HFF-Myc (cell line): ENCODE data around the gene GRAMD1B.
A peak's percentile ranks its signal among the peaks of the same experiment; 100 is the strongest.

ENCODE experiments used
- DNase-seq: peaks from one replicate; pipeline ENCODE4 v3.0.0-alpha.2; 2011; ENCODE audit warnings: low read depth; ENCODE audit errors: extremely low read depth
- H3K4me3 ChIP-seq: replicated peaks from 2 replicates; pipeline ENCODE4 v1.5.1; 2011; ENCODE audit warnings: low read depth, mild to moderate bottlenecking, control low read depth, low read length
- TF ChIP-seq, protein P1 (sequence below): IDR thresholded peaks from 2 replicates; pipeline ENCODE4 v1.5.1; 2012; ENCODE audit warnings: mild to moderate bottlenecking, low read depth, low read length, control low read depth; ENCODE audit errors: missing control alignments

Gene GRAMD1B

DNA sequence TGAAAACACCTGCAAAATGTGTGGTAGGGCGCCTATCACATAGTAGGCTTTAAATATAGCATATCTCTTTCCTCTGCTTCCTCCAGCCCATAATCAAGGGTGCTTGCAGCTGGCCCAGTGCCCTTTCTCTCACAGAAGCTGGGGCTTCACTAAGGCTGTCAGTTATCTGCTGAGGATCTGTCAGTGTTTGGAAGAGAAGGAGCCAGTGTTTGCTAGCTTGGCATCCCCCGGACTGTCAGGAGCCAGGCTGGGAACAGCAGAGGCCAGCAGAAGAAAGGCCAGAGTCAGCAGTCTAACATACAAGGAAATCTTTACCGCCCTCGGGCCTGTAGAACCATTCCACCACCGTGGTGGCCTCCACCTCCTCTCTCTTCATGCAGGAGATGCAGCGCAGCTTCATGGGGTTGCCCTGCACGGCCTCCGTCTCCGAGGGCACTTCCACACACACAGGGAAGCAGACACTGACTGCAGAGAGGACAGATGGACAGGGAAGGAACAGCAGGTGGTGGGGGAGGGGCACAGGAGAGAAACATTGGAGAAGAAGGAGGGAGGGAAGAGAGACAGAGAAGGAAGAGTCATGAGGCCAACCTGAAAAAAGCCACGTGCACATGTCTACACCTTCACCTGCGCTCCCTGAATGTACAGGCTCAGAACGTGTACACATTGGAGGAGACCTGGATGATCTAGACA lies 215.4 kb downstream of the GRAMD1B start:
- no peak for DNase-seq
- no peak overlapping the region for H3K4me3 ChIP-seq
- TF ChIP-seq, protein P1, sequence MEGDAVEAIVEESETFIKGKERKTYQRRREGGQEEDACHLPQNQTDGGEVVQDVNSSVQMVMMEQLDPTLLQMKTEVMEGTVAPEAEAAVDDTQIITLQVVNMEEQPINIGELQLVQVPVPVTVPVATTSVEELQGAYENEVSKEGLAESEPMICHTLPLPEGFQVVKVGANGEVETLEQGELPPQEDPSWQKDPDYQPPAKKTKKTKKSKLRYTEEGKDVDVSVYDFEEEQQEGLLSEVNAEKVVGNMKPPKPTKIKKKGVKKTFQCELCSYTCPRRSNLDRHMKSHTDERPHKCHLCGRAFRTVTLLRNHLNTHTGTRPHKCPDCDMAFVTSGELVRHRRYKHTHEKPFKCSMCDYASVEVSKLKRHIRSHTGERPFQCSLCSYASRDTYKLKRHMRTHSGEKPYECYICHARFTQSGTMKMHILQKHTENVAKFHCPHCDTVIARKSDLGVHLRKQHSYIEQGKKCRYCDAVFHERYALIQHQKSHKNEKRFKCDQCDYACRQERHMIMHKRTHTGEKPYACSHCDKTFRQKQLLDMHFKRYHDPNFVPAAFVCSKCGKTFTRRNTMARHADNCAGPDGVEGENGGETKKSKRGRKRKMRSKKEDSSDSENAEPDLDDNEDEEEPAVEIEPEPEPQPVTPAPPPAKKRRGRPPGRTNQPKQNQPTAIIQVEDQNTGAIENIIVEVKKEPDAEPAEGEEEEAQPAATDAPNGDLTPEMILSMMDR: no peak

DNA sequence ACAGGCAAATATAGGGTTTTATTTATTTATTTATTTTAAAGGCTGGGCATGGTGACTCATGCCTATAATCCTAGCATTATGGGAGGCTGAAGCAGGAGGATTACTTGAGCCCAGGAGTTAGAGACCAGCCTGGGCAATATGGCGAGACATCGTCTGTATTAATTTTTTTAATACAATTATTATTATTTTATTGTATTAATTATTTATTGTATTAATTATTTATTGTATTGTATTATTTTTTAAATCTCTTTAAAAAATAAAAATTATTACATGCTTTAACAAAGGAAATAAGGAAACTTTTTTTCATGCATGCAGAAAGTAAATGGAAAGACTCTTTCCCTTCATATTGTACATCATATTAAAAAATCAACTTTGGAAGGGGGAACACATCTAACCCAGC lies 220.8 kb downstream of the GRAMD1B start:
- no peak for DNase-seq
- TF ChIP-seq, protein P1: no peak
- no peak overlapping the region for H3K4me3 ChIP-seq

DNA sequence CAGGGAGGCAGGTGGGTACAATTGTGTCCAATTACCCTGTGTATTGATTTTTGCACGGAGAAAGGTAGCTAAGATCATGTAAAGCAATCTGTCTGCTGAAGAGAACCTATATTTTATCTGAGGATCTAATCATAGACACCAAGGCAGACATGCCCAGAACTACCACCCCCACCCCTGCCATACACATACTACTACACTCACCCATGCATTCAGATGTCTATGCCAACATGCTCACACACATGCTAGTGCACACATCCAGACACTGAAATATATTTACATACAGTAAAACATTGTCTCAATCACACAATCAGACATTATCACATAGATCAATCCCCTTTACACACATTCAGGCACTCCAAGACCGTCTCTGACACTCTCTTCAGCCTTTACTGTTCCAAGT lies 222.5 kb downstream of the GRAMD1B start:
- TF ChIP-seq, protein P1: no peak
- H3K4me3 ChIP-seq: no peak overlapping the region
- no peak for DNase-seq

DNA sequence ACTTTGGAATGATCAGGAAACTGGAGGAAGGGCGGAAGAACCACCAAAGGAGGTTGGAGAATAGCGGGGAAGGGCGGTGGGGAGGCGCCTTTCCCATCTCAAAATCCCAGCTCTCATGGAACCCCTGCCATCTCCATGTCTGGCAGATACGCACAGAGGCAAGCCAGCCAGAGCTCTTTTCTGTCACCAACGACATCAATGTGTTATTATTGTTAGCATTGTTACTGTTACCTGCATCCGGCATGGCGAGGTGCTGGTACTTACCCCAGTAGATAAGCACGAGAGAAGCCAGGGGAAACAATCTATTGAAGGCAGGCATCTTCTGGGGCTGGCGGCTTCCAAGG lies 223.4 kb downstream of the GRAMD1B start:
- H3K4me3 ChIP-seq: no peak overlapping the region
- TF ChIP-seq, protein P1: no peak
- DNase-seq: no peak

DNA sequence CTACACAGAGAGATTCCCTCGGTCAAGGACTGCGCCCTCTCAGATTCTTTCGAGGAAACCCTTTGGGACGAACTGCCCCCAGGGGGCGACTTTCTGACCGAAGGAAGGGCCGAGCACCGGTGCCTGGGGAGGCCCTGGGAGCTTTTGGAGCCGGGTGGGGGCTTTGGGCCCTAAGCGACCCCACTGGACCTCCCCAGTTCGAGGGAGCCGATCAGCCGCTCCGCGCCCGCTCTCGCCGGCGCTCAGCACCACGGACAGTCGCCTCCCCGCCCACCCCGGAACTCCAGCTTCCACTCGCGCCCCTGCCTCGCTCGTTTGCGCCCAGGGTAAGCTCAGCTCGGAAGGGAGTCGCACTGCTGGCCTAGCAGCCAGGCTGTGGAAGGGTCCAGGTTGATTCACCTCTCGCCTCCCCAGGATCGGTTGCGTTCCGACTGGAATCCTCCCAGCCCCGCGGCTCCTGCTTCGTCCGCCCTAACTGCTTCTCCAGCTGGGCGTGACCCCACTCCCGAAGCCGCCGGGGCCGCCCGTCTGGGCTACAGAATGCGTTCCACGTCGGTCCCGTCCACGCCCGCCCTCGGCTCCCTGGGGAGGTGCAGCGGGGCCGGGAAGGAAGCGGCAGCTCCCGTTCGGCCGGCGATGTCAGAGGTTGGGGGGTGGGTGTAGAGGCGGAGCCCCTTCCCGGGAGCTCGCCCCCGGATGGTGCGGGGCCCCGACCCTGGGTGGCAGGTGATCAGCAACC lies 223.9 kb downstream of the GRAMD1B start:
- H3K4me3 ChIP-seq: peak overlapping the region; percentile 41
- no peak for DNase-seq
- TF ChIP-seq, protein P1: peak; percentile 20

DNA sequence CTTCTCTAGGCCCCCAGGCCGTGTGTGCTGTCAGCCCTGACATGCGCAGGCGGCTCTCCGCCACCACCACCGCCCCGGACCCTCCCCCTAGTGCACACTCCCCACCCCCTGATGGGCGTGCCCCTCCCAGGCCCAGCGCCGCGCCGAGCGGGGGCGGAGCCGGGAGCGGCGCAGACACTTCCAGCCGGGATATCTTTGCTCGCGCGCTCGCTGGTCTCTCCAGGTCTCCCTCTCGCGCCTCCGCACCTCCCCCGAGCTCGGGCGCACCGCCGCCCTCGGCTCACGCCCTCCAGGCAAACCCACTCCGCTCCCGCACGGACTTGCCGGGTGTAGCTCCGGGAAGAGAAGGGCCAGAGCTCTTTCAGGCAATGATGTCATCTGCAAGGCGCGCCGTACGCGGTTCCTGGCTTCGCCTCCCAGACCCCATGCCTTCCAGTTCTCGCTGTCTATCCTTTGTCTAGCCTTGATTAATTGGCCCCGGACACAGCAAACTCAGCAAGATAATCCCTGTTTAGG lies 224.6 kb downstream of the GRAMD1B start, which contains the start of gene SCN3B:
TSS of gene SCN3B (minus strand) at position 59 of the 516 bp plus-strand sequence. CDS start 823 bp downstream, outside the sequence.
- DNase-seq: peak; percentile 10
- TF ChIP-seq, protein P1: no peak
- H3K4me3 ChIP-seq: peak within 1 kb of the TSS; percentile 41
